GF-D8 (cell line): ENCODE results near the gene VSIG10L2.

Experiments used
- DNase-seq: peaks from one replicate; lab custom pipeline; 2025; lab: John Stamatoyannopoulos, UW

Gene VSIG10L2

DNA sequence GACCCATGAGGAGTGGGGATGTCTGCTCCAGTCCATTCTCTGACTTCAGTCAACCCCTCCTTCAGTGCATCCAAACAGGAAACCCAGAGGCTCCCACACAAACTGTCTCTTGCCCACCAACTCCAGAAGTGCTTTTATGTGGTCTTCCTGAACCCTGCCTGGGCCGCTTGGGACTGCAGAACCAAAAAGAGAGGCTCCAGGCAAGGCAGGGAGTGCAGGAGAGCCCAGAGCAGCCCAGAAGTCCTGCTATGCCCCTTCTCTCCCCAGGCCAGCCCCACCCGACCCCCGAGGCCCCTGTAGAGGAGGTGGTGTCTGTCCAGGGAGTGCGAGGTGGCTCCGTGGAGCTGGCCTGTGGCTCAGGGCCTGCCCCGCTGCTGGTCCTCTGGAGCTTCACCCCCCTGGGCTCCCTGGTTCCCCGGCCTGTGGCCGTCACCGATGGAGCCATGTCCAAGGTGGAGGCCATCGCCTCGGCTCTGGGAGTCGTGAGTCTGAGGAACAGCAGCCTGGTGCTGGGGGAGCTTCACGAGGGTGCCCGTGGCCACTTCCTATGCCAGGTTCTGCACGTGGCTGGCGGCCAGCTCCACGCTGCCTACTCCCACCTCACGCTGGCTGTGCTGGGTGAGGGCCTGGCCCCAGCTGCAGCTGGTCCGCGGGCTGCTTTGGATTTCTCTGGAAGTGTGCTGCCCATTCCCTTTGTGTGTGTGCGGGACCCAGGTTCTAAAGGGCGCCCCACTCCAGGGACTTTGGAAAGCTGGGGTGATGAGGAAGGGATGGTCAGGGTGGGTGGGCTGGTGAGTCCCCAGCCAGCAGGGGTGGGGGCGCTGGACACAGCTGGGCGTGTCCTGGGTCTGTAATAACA, 1.8 kb downstream of the VSIG10L2 start:
- DNase-seq: no peak

DNA sequence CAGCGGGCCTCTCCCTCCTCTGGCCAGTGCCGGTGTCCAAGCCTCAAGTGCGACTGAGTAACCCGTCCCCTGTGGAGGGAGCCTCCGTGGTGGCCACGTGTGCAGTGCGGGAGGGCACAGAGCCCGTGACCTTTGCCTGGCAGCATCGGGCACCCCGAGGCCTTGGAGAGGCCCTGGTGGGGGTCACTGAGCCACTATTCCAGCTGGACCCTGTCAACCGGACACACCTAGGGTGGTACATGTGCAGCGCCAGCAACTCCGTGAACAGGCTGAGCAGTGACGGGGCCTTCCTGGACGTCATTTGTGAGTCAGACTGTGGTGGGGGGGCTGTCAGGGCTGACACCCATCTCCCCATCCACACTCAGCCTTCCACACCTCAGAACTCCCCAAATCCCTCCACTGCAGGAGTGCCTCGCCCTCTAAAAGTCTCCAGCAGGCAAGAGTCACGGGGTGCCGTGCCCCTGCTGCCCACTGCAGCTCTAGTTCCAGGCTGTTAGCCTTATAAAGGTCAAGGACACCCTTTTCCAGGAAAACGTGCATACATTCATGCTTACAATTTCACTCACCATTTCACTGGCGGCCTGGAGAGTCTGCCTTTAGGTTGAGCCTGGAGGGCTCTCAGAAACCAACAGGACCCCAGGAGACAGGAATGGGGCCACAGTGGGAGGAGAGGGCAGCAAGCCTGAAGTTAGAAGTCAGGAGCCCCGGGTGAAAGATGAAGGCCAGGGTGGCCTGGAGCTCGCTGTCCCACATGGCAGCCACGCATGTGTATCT, 2.6 kb downstream of the VSIG10L2 start:
- DNase-seq: no peak

DNA sequence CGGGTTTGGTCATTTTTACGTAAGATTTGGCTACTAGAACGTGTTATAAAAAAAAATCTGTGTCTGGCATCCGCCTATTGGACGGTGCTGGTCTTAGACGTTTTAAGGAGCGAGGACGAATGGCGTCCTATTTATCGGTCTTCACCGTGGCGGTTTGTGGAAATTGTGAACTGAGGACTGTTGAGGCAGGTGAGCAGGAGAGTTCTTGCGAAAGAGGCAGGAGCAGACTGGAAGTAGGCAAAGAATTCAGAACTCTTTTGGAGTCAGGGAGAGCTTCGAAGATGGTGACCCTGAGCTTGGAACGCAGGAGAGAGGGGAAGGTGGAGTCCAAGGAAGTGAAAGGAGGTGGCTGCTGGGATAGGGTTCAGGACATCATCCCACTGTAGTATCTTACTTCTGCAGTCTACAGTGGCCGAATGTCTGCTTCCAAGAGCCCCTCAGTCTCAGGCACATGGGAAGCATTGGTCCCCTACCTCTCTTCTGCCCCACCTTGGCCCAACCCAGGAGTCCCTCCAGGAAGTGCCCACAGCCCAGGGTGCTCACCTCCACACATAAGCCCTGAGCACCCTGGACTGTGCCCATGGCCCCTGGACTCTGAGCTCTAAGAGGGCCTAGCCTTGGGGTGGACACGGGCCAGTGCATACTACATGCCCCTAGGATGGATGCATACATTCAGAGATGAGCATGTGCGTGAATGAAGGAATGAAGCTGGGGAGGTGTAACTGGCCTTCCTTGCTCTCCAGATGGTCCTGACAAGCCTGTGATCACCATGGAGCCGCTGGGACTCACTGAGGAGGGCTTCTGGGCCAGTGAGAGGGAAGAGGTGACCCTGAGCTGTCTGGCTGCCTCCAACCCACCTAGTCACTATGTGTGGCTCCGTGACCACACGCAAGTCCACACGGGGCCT, 3.7 kb downstream of the VSIG10L2 start:
- no peak for DNase-seq

DNA sequence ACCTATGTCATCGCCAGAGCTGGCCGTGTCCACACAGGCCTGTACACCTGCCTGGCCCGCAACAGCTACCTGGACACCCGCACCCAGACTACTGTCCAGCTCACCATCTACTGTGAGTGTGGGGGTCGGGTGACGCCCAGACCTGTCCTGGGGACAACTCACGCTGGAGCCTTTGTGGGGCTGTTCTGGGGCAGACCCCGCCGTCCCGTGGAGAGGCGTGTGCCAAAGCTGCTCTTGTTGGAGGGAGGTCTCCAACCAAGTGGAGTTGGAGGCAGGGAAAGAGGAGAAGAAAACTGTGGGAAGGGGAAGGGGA, 4.3 kb downstream of the VSIG10L2 start:
- no peak for DNase-seq

DNA sequence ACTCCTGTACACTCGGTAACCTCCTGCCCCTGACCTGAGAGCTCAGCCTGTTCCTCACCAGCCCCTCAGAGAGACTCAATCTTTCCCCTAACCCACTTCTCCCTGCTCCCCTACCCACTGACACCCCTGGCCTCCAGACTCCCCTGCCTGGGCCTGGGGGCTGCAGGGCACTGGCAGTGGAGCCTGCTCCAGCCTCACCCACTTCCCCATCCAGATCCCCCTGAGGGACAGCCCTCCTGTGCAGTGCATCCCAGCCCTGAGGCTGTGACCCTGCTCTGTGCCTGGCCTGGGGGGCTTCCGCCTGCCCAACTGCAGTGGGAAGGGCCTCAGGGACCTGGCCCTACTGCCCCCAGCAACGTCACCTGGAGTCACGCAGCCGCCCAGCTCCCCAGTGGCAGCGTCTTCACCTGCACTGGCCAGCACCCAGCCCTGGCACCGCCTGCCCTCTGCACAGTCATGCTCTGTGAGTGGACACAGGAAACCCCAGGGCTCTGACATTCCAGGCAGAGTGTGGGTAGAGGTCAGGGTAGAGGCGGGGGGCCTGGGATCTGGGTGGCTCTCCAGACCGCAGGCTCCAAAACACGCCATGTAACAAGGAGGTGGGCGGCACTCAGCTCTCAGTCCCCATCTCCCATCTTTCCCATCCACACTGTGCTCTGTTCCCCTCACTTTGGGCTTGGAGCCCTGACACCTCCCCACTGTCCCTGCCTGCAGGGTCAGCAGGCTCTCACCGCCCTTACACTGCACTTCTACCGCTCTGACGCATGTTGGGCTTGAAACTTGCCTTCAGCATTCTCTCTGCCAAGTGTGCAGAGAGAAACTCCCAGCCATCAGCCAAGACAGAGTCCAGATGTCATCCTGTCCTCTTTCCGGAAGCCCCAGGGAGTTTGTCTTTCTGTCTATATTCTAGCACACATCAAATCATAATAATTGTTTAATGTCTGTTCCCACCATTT, 5.1 kb downstream of the VSIG10L2 start:
- no peak for DNase-seq

DNA sequence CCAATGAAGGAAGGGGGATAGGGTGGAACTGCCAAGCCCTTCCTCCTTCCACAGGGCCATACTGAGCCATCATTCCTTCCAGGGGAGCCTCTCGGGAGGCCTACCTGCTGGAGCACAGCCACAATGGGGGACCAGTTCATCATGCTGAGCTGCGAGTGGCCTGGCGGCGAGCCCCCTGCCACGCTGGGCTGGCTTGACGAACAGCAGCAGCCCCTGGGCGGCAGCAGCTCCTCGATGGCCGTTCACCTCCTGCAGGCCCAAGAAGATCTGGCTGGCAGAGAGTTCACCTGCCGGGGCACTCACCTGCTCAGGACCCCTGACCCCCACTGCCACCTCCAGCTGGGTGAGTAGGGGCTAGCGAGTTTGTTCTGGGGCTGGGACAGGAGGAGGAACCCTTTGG, 5.9 kb downstream of the VSIG10L2 start:
- no peak for DNase-seq

DNA sequence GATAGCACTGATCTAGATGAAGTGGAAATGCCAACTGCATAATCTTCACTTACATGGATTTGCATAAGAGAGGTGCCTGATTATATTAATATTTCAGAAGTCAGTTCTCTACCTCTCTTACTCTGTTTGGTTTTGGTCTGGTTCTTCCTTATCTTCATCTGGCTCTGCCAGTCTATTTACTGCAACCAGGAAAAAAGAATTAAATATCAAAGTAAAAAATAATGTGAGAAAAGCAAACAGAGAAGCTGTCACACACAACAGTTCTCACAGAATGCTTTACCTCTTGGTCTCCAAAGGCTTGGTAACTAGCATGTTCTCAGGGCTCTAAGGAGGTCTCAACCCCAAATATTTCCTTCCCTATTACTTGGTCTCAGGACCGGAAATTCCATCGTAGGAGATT, 6.7 kb downstream of the VSIG10L2 start:
- DNase-seq: no peak

DNA sequence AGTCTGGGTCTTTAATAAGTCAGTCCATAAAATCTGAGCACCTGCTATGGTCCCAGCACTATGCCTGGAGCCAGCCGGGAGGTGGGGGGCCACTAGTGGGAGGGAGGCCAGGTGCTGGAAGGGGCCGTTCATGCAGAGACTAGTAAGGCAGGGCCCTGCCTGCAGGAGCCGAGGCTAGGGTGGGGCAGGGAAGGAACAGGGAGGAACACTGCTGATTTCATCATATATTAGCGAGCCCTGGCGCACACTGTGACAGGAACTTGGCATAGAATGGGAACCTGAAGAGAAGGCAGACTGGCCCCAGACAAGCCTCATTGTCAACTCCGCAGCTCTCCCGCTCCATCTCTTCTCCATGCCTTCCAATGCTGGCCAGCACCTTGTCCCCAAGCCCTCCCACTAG, 7.1 kb downstream of the VSIG10L2 start:
- DNase-seq: no peak

DNA sequence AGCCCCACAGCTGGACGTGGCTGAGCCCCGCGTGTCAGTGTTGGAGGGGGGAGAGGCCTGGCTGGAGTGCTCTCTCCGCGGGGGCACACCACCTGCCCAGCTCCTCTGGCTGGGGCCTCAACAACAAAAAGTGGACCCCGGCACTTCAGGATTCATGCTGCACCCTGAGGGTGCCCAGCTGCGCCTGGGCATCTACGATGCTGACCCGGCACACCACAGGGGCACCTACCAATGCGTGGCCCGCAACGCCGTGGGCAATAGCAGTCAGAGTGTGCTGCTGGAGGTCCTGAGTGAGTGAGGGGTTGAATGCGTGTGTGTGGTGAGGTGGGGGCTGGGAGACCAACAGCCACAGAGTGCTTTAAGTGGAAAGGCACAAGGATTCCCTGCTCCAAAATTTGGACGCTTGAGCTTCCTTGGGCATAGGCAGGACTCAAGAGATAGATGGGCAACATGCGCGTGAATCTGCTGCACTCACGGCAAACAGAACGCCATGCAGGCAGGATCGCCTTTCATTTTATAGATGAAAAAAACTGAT, 7.6 kb downstream of the VSIG10L2 start:
- DNase-seq: no peak

DNA sequence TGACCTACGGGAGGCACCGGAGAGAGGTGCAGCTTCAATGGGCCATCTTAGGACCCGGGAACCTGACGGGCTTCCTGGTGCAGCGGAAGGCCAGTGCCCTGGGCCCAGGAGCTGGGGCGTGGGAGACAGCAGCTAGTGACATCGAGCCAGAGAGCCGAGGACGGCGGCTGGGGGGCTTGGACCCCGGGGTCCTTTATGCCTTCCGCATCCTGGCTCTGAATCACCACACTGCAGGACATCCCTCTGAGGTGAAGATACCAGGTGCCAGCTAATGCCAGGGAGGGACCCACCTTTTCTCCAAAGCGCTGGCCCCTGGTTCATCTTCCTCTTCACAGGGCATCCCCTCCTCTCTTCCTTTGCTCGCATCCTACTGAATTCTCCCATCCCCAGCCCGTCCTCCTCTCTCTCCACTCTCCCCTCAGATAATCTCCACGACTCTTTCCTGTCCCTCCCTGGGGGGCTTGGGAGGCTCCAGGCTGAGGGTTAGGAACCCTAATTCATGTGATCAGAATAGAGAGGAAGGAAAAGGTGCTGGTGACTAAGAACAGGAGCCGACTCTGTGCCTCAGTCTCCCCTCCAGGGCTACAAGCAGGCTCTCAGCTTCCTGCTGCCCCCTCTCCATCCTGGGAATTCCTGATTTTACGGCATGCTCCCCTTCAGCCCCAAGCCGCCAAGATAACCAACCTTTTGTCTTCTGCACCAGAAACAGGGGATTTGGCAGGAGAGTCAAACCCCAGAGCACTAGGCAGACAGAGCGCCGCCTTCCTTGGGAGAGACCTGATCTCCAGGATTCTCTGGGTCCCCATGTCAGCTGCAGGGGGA, 8.5 kb downstream of the VSIG10L2 start:
- no peak for DNase-seq

DNA sequence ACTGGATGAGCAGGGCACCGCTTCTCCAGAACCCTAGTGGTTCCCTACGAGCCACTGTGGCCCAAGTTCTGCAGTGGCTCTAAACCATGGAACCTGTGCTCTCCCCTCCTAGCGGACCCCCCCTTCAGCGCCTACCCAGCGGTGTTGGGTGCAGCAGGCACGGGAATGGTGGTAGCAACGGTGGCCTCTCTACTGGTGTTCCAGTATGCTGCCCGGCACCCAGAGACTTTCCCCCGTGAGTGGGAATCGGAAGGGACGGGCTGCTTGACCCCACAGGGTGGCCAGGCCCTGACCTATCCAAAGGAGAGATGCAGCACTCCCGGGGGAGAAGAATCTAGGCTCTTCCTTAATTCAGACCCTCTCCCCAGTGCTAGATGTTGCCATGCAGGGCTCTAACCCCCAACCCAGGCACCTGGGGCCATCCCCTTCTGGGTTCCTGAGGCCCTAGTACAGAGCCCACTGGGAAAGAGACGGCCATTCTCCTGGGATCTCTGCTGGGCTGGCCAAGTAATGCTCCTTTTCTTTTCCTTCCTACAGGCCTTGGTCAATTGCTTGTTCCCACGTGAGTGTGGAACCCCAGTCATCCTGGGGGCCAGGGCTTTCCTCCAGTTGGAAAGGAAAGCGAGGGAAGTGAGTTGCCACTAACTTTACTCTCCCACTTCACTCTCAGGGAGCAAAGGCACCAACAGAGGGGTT, 9.2 kb downstream of the VSIG10L2 start:
- DNase-seq: no peak

DNA sequence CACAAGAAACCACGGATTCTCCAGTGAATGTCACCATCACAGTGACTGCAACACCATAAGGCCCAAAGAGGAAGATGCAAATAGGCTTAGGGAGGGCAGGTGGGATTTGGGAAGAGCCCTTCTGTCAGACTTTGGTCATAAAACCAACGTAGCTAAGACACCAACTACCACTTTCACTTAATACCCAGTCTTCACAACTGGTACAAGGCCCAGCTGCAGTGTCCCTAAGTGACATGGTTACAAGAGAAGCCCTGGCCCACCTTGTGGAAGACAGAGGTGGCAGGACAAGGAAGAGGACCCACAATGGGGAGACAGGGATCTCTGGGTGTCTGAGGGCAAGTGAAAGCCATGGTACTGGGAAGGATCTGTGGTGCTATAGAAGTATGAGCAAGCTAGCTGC, 10.0 kb downstream of the VSIG10L2 start:
- DNase-seq: no peak

DNA sequence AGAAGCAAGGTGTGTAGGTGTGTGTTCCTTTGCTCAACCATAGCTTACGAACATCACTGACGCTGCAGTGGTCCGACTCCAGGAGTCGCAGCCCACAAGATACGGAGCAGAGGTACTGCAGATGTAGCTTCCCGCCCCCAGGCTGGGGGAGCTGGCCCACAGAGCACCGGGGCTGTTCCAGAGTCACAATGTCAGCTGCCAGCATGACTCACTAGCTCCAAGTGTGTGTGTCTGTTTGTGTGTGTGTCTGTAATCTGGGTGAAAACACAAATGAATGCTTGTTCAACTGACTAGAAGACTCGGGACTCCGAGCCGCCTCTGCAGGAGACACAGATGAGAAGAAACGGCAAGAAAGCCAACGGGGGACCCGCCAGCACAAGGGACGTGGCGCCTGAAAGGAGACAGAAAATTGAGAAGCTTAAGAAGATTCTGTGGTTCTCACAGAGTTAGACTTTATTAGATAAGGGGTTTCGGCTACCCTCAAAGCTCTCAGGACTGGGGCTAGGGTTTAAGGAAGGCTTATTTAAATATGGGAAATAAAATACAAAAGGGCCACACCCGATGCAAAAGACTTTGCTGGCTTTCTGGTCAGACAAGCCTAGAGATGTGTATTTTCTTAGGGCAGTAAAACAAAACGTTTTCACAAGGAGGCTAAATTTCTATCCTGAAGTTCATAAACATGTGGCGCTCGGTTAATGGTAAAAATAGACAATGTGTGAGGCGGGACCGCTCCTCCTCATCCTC, 10.7 kb downstream of the VSIG10L2 start:
- no peak for DNase-seq

DNA sequence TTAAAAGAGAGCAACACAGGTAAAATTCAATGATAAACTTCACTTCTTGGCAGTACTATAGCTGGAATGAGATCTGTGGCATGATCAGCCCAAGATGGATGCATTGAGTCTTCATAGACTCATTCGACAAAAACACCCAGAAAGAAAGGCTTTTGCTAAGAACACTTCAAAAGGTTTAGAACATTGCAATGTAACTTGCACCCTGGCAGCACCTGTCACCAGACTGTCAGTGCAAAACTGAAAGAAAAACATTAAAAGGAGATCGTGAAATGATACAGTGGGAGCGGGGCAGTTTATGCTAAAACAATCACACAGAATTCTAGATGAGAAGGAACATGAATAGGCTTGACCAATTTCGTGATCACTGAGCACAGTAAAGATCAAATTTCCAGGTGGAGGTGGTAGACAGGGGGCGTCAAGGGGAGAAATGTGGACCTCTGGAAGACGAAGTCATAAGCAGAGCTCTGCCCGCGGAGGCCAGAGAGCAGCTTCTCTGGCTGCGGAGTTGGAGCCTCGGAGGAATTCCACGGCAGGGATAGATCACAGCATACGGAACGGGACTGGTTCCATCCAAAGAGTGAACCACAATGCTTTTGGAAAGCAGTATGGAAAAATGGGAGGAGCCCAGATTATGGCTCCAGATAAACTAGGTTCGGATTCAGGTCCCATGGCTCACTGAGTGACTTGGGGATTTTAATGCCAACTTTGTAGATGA, 11.9 kb downstream of the VSIG10L2 start:
- no peak for DNase-seq

DNA sequence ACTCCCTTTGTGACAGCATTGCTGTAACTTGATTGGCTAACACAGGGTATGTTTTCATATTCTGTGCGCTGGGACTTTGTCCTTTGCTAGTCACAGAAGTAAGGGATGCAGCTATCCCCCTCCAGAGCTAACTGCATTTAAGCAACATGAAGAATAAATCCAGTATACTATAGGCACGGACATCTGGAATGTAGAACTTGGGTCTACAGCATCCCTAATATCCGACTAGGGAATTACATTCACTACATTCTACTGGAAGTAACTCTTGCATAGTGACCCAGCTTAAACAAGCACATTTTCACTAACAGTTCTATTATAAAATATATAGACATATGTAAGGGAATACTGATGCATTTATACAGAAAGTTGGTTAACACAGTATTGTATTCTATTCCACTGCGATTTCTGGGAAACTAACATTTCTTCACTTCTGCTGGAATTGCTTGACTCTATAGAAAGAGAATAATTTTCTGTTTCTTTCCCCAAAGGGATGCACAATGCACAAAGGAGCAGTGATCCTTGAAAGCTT, 13.1 kb downstream of the VSIG10L2 start:
- DNase-seq: no peak

DNA sequence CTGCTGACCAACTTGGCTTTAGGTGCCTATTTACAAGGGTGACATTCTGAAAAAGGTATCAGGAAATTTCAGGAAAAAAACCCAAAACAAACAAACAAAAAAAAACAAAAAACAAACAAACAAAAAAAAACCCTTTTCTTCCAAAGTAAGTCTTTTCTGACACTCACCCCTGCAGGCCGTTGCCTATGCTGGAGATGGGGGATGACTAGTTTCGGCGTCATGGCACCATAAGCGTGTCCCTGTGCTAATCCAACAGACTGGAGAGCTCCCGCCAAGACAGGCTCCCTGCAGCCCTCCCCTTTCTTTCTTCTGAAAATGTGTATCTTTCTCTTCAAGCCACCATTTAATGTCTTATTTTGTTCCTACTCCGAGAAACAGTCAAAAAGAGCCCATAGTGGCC, 13.7 kb downstream of the VSIG10L2 start:
- DNase-seq: no peak

DNA sequence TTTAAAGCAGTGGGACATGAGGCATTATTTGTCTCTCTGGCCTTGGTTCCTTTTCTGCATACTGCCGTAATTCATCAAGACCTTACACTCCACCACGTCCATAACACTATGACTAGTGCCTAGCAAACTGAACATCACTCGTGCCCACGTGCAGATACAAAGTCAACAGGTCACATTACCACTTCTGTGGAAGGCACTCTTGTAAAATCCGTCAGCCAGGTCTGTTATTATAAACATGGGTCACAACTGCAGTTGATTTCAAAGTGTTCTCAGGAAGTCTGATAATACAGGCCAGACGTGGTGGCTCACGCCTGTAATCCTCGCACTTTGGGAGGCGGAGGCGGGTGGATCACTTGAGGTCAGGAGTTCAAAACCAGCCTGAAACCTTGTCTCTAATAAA, 14.1 kb downstream of the VSIG10L2 start:
- no peak for DNase-seq

DNA sequence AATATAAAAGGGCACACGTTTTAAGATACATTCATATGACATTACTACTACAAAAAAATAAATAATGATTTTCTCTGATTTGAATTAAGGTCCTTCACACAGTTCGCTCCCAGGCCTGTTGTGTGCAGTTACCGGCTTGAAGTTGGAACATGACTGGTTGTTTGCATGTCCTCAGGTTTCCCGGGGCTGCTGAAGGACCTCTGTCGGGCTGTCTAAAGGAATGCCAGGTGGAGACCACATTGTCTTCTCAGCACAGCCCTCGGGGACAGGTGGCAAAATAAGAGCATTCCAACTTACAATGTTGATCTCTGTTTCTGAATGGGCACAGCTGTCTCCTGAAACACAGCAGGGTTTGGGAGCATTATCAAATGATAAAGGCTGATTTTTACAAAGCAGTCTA, 14.9 kb downstream of the VSIG10L2 start:
- DNase-seq: no peak
